Measurements from ENCODE around the gene SPINK8.

DNA sequence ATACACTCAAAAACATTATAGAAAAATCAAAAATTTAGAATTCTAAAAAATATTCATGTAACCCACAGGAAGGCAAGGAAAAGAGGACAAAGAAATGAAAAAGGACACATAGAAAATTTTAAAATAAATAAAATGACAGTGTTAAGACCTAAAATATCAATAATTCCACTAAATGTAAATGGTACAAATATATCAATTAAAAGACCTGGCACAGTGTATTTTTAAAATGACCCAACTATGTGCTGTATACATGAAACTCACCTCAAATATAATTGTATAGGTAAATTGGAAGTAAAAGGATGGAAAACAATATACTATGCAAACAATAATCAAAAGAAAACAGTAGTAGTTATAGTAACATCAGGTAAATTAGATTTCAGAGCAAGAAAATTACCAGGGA is 28.5 kb upstream of the SPINK8 start:
- TF ChIP-seq, protein P1, sequence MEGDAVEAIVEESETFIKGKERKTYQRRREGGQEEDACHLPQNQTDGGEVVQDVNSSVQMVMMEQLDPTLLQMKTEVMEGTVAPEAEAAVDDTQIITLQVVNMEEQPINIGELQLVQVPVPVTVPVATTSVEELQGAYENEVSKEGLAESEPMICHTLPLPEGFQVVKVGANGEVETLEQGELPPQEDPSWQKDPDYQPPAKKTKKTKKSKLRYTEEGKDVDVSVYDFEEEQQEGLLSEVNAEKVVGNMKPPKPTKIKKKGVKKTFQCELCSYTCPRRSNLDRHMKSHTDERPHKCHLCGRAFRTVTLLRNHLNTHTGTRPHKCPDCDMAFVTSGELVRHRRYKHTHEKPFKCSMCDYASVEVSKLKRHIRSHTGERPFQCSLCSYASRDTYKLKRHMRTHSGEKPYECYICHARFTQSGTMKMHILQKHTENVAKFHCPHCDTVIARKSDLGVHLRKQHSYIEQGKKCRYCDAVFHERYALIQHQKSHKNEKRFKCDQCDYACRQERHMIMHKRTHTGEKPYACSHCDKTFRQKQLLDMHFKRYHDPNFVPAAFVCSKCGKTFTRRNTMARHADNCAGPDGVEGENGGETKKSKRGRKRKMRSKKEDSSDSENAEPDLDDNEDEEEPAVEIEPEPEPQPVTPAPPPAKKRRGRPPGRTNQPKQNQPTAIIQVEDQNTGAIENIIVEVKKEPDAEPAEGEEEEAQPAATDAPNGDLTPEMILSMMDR (IDR thresholded peaks at IDR 0.05) = no peak
- TF ChIP-seq POLR2A (IDR thresholded peaks at IDR 0.05) = no peak
